ENCODE data around the gene DCC.

DCC gene

GRCh38 chr18:52462853-52463252 lies 122.9 kb downstream of the DCC start:
- TF ChIP-seq CTCF (conservative IDR thresholded peaks at IDR 0.05), result no peak
- H3K27ac ChIP-seq, result no peak overlapping the region

GRCh38 chr18:52465391-52465790 lies 125.4 kb downstream of the DCC start:
- no peak overlapping the region for H3K27ac ChIP-seq
- no peak for TF ChIP-seq CTCF (conservative IDR thresholded peaks at IDR 0.05)

- no peak for TF ChIP-seq CTCF (conservative IDR thresholded peaks at IDR 0.05)
- no peak overlapping the region for H3K27ac ChIP-seq
These were observed 128.5 kb downstream of the DCC start for GRCh38 chr18:52468496-52468895.

GRCh38 chr18:52475325-52475724 lies 135.3 kb downstream of the DCC start:
- H3K27ac ChIP-seq, result no peak overlapping the region
- TF ChIP-seq CTCF (conservative IDR thresholded peaks at IDR 0.05), result no peak

GRCh38 chr18:52481116-52481515 lies 141.1 kb downstream of the DCC start:
- no peak for TF ChIP-seq CTCF (conservative IDR thresholded peaks at IDR 0.05)
- no peak overlapping the region for H3K27ac ChIP-seq

- TF ChIP-seq CTCF (conservative IDR thresholded peaks at IDR 0.05), result no peak
- H3K27ac ChIP-seq, result no peak overlapping the region
These were observed 145.0 kb downstream of the DCC start for GRCh38 chr18:52484977-52485376.

GRCh38 chr18:52486052-52486451 lies 146.1 kb downstream of the DCC start:
- no peak overlapping the region for H3K27ac ChIP-seq
- no peak for TF ChIP-seq CTCF (conservative IDR thresholded peaks at IDR 0.05)
